H9 (cell line): ENCODE measurements around the gene NCEH1. TPM values are rescaled to one million over a fixed set of nuclear protein-coding genes. Genes with fewer than 3 reads are reported as not detected.

Experiments used
- DNase-seq: peaks from one replicate; pipeline ENCODE4 v3.0.0-alpha.2; 2017
- H2AFZ ChIP-seq: one replicate; pipeline ENCODE4 v1.6.1; 2013; ENCODE audit warnings: mild to moderate bottlenecking, low read length, control low read depth, moderate library complexity
- H2AK5ac ChIP-seq: 2 replicates; pipeline ENCODE4 v1.6.1; 2013; ENCODE audit warnings: low read length, control low read depth, mixed read lengths; ENCODE audit not compliant: insufficient read length
- H2BK120ac ChIP-seq: one replicate; pipeline ENCODE4 v1.6.1; 2013; ENCODE audit warnings: low read depth, mild to moderate bottlenecking, low read length, control low read depth, inconsistent platforms; ENCODE audit not compliant: poor library complexity, severe bottlenecking
- H2BK12ac ChIP-seq: 2 replicates; pipeline ENCODE4 v1.6.1; 2013; ENCODE audit warnings: low read length, control low read depth, mixed read lengths, low read depth; ENCODE audit not compliant: insufficient read length
- H2BK15ac ChIP-seq: 2 replicates; pipeline ENCODE4 v1.6.1; 2013; ENCODE audit warnings: low read depth, low read length, control low read depth
- H2BK20ac ChIP-seq: one replicate; pipeline ENCODE4 v1.6.1; 2013; ENCODE audit warnings: low read depth, mild to moderate bottlenecking, low read length, control low read depth, inconsistent platforms; ENCODE audit not compliant: poor library complexity, severe bottlenecking
- H2BK5ac ChIP-seq: 2 replicates; pipeline ENCODE4 v1.6.1; 2013; ENCODE audit warnings: low read length, control low read depth, mixed read lengths; ENCODE audit not compliant: insufficient read length
- H3K14ac ChIP-seq: 2 replicates; pipeline ENCODE4 v1.6.1; 2013; ENCODE audit warnings: low read length, control low read depth; ENCODE audit not compliant: insufficient read depth
- H3K18ac ChIP-seq: 2 replicates; pipeline ENCODE4 v1.6.1; 2013; ENCODE audit warnings: low read depth, mild to moderate bottlenecking, mixed read lengths, low read length, control low read depth; ENCODE audit not compliant: insufficient read length
- H3K23ac ChIP-seq: 2 replicates; pipeline ENCODE4 v1.6.1; 2013; ENCODE audit warnings: low read length, control low read depth, mixed read lengths, low read depth; ENCODE audit not compliant: insufficient read length
- H3K23me2 ChIP-seq: 2 replicates; pipeline ENCODE4 v1.6.1; 2013; ENCODE audit warnings: low read depth, mild to moderate bottlenecking, mixed read lengths, low read length, control low read depth; ENCODE audit not compliant: insufficient read length, poor library complexity, severe bottlenecking
- H3K27ac ChIP-seq: 2 replicates; pipeline ENCODE4 v1.5.1; 2013; ENCODE audit warnings: low read length, control low read depth, mixed read lengths, low read depth; ENCODE audit not compliant: insufficient read length
- H3K27me3 ChIP-seq: 2 replicates; pipeline ENCODE4 v1.6.1; 2013; ENCODE audit warnings: low read length, control low read depth, inconsistent platforms; ENCODE audit not compliant: insufficient read depth
- H3K4ac ChIP-seq: 2 replicates; pipeline ENCODE4 v1.6.1; 2013; ENCODE audit warnings: low read depth, mild to moderate bottlenecking, control low read depth, inconsistent platforms, low read length, moderate library complexity
- H3K4me1 ChIP-seq: 2 replicates; pipeline ENCODE4 v1.6.1; 2013; ENCODE audit warnings: low read length, control low read depth, inconsistent platforms; ENCODE audit not compliant: insufficient read depth
- H3K4me2 ChIP-seq: 2 replicates; pipeline ENCODE4 v1.6.1; 2013; ENCODE audit warnings: low read length, control low read depth, mixed read lengths; ENCODE audit not compliant: insufficient read length, insufficient read depth
- H3K56ac ChIP-seq: 2 replicates; pipeline ENCODE4 v1.6.1; 2013; ENCODE audit warnings: low read depth, mild to moderate bottlenecking, mixed read lengths, low read length, control low read depth; ENCODE audit not compliant: insufficient read length
- H3K79me1 ChIP-seq: 2 replicates; pipeline ENCODE4 v1.6.1; 2013; ENCODE audit warnings: low read depth, mild to moderate bottlenecking, moderate library complexity, low read length, control low read depth, inconsistent platforms; ENCODE audit not compliant: insufficient read depth, poor library complexity, severe bottlenecking
- H3K79me2 ChIP-seq: 2 replicates; pipeline ENCODE4 v1.6.1; 2013; ENCODE audit warnings: low read length, control low read depth, inconsistent platforms; ENCODE audit not compliant: insufficient read depth
- H3K9ac ChIP-seq: 2 replicates; pipeline ENCODE4 v1.6.1; 2013; ENCODE audit warnings: low read length, control low read depth, mixed read lengths; ENCODE audit not compliant: insufficient read length; ENCODE audit errors: extremely low read depth
- H3K9me3 ChIP-seq: one replicate; pipeline ENCODE4 v1.6.1; 2013; ENCODE audit warnings: low read depth, low read length, inconsistent platforms; ENCODE audit not compliant: control insufficient read depth
- H3T11ph ChIP-seq: one replicate; pipeline ENCODE4 v1.6.1; 2013; ENCODE audit warnings: mild to moderate bottlenecking, low read length, control low read depth, inconsistent platforms
- H4K20me1 ChIP-seq: one replicate; pipeline ENCODE4 v1.6.1; 2013; ENCODE audit not compliant: control insufficient read depth, insufficient read length, insufficient read depth
- H4K5ac ChIP-seq: 2 replicates; pipeline ENCODE4 v1.6.1; 2013; ENCODE audit warnings: low read depth, mild to moderate bottlenecking, mixed read lengths, low read length, control low read depth; ENCODE audit not compliant: insufficient read length
- H4K8ac ChIP-seq: replicated peaks from 2 replicates; pipeline ENCODE4 v1.6.1; 2013; ENCODE audit warnings: low read length, control low read depth, mixed read lengths, low read depth; ENCODE audit not compliant: insufficient read length
- H4K91ac ChIP-seq: 2 replicates; pipeline ENCODE4 v1.6.1; 2013; ENCODE audit warnings: low read depth, mild to moderate bottlenecking, moderate library complexity, mixed read lengths, low read length, control low read depth; ENCODE audit not compliant: insufficient read length
- H3K27ac Mint-ChIP-seq, 3 experiments: 2 replicates in 2 of 3; 3 replicates in 1 of 3; pipeline ENCODE4 v1.8.0; 2020 to 2021; ENCODE audit warnings: mixed read lengths in 3 of 3, mild to moderate bottlenecking in 1 of 3, moderate library complexity in 1 of 3
- H3K27me3 Mint-ChIP-seq: 2 replicates; pipeline ENCODE4 v1.8.0; 2021; ENCODE audit warnings: low read depth, mild to moderate bottlenecking, moderate library complexity, mixed read lengths
- H3K36me3 Mint-ChIP-seq, 3 experiments: 2 replicates in 2 of 3; 3 replicates in 1 of 3; pipeline ENCODE4 v1.8.0; 2020 to 2021; ENCODE audit warnings: low read depth in 3 of 3, mixed read lengths in 3 of 3; ENCODE audit not compliant: insufficient read depth in 1 of 3
- H3K4me1 Mint-ChIP-seq, 2 experiments: 2 replicates each; pipeline ENCODE4 v1.8.0; 2020; ENCODE audit warnings: mixed read lengths in 2 of 2
- H3K4me3 Mint-ChIP-seq, 2 experiments: 2 replicates in 1 of 2; 3 replicates in 1 of 2; pipeline ENCODE4 v1.8.0; 2020 to 2021; ENCODE audit warnings: mild to moderate bottlenecking in 2 of 2, mixed read lengths in 2 of 2, moderate library complexity in 1 of 2
- H3K9me3 Mint-ChIP-seq, 2 experiments: 2 replicates in 1 of 2; 3 replicates in 1 of 2; pipeline ENCODE4 v1.8.0; 2020; ENCODE audit warnings: mild to moderate bottlenecking in 2 of 2, mixed read lengths in 2 of 2, moderate library complexity in 1 of 2
- CTCF ChIP-seq: fragments of 200-600 bp; sonication (generic); conservative IDR thresholded peaks from 3 replicates; pipeline ENCODE4 v1.8.0; 2021; ENCODE audit warnings: antibody characterized with exemption, mild to moderate bottlenecking
- WGBS: extraction: QIAGEN DNeasy Blood & Tissue Kit; methylation state at CpG from one replicate; pipeline ENCODE4 v1.1.7; 2013; ENCODE audit warnings: missing lambda C conversion rate, low lambda C conversion rate, mixed read lengths; ENCODE audit not compliant: insufficient read length; ENCODE audit errors: extremely low coverage; 5-methylcytosine and 5-hydroxymethylcytosine counted together
- total RNA-seq: library from RNA; stranded (reverse); gene quantifications from 2 replicates; pipeline ENCODE4 v1.2.1, GENCODE V29; 2021

NCEH1 gene
- total RNA-seq, 1 experiment from 2014 or later: 2.3 TPM

DNA sequence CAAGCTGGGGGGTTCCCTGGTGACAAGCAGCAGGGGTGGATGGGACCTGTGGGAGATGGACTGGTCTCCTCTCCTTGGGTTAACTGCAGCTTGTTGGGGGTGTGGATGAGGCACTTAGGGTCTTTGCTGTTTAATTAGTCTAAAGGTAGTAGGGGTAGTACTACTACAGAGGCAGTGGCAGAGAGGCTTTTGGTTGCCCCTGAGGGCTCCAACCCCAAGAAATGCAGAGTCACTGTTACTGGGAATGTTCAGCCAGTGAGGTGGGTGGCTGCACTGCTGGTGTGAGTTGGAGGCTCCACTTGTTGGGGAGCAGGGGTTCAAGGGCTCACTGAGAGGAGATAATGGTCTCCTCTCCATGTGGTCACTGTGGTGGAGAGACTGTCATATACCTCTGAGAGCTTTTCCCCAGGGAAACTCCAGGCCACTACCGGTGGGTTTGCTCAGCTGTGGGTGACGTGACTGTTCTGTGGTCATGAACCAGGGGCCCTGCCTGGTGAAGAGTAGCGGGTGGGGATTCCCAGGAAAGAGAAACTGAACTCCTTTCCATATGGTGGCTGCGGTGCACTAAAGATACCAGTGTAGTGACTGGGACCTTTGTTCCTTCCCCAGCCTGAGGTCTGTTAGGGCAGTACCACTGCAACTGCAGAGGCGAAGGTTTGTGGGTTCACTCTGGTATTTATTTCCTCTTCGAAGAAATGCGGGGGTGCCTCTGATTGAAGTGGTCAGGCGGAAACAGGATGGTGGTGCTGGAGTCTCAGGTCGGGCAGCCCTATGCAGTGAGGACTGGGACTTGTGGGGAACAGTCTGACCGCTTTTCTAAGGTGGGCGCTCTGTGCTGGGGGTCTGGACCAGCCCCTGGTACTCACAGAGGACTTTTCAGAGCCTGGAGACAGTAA lies 118.7 kb downstream of the NCEH1 start:
- H3K79me2 ChIP-seq: no peaks in the 10 kb centered on the region
- H3K23ac ChIP-seq: no peak overlapping the region
- H2BK15ac ChIP-seq: no peak overlapping the region
- no peaks in the 10 kb centered on the region for H3K27me3 Mint-ChIP-seq
- peak overlapping the region in 1 of 3 experiments; percentile 56; a peak in 1 of 7 replicates for H3K27ac Mint-ChIP-seq
- no peaks in the 10 kb centered on the region for H3K23me2 ChIP-seq
- H3K56ac ChIP-seq: no peak overlapping the region
- H3K27ac ChIP-seq: no peak overlapping the region
- peaks cover 0 to 2% of the 10 kb centered on the region in 2 experiments; a peak in 1 of 4 replicates for H3K4me1 Mint-ChIP-seq
- H4K91ac ChIP-seq: no peak overlapping the region
- no peaks in the 10 kb centered on the region for H3K27me3 ChIP-seq
- H3K18ac ChIP-seq: no peak overlapping the region
- no peak overlapping the region for H2AFZ ChIP-seq
- H2BK20ac ChIP-seq: no peak overlapping the region
- no peak for DNase-seq
- H3K14ac ChIP-seq: no peak overlapping the region
- no peak overlapping the region for H2BK120ac ChIP-seq
- no peak overlapping the region for H4K8ac ChIP-seq
- no peaks in the 10 kb centered on the region for H3K79me1 ChIP-seq
- no peaks in the 10 kb centered on the region for H3K9me3 ChIP-seq
- no peak overlapping the region for H2BK12ac ChIP-seq
- no peaks in the 10 kb centered on the region for H4K20me1 ChIP-seq
- H3K4me3 Mint-ChIP-seq: no peak overlapping the region
- no peak overlapping the region for H3K9ac ChIP-seq
- no peaks in the 10 kb centered on the region for H3K36me3 Mint-ChIP-seq
- no peak overlapping the region for H3K4me2 ChIP-seq
- no peak overlapping the region for H2BK5ac ChIP-seq
- H3K4me1 ChIP-seq: no peaks in the 10 kb centered on the region
- no CpG with 5 or more reads among the region's 11 CpGs for WGBS
- no peaks in the 10 kb centered on the region for H3K9me3 Mint-ChIP-seq
- no peak overlapping the region for H2AK5ac ChIP-seq
- H4K5ac ChIP-seq: no peak overlapping the region
- no peak overlapping the region for H3T11ph ChIP-seq
- H3K4ac ChIP-seq: no peak overlapping the region
- TF ChIP-seq CTCF: no peak
